ENCODE measurements around the gene SLC23A2.
"Not testable (repeated sequence)": the region's sequence is repeated elsewhere in the genome, so short reads cannot be mapped to it uniquely, and the experiment has no call there.

SLC23A2 gene

GRCh38 chr20:5008759-5009158 is 7.4 kb upstream of the SLC23A2 start:
- no peak for DNase-seq (ENCODE audit: low read depth)

GRCh38 chr20:5005326-5005725 is 4.0 kb upstream of the SLC23A2 start:
- DNase-seq (ENCODE audit: low read depth) = no peak

DNA sequence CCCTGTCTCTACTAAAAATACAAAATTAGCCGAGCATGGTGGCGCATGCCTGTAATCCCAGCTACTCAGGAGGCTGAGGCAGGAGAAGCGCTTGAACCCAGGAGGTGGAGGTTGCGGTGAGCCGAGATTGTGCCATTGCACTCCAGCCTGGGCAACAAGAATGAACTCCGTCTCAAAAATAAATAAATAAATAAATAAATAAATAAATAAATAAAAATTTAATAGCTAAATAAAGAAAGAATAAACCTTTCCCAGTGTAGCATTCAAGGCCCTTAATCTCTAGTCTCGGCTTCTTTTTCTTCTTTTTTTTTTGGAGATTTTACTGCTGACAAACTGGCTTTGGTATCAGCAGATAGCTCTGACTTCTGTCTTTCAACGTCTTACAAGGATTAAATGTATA is 3.5 kb upstream of the SLC23A2 start:
- DNase-seq (ENCODE audit: low read depth) = not testable (repeated sequence)

- DNase-seq (ENCODE audit: low read depth) = no peak
Observed at GRCh38 chr20:5003626-5004025, 2.3 kb upstream of the SLC23A2 start.

GRCh38 chr20:5002077-5002413 is 735 bp upstream of the SLC23A2 start:
- no peak for DNase-seq (ENCODE audit: low read depth)

DNA sequence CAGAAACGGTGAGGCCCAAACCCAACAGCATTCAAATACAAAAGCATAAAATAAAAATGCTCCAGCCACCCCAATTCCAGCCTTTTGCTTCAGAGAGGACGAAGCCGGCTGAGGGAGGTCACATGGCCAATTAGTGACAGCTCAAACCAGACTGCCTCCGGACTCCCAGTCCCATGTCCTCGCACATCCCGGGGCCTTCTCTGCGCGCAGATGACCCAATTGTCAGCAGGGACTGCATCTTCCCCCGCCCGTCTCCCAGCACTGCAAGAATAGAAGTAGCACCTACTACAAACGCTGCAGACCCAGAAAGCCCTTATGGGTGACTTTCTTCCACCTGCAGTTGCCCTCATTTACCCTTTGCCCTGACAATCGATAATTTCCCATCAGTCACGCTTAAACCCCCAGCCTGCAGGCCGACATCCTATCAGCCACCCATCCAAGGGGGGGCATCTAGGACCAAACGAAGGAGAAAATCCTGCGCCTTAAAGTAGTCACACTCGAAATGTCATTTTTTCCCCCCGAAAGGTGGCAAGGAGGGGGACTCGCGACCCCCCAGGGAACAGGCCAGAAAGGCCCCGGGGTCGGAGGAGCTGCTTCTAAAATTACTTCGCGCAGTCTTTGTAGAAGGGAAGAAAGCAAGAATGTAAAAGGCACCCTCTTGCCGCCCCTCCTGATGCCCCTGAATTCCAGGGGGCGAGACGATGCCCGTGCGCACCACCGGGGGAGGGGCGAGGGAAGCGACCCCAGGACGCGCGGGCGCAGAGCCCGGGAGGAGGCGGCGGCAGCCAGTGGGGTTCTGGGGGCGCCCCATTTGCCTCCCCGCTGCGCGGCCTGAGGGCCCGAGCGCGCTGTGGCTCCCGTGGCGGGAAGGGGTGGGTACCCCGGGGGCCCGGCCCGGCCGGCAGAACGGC is 792 bp downstream of the SLC23A2 start:
- no peak for DNase-seq (ENCODE audit: low read depth)

GRCh38 chr20:4999788-5000187 is 1.5 kb downstream of the SLC23A2 start:
- no peak for DNase-seq (ENCODE audit: low read depth)

DNA sequence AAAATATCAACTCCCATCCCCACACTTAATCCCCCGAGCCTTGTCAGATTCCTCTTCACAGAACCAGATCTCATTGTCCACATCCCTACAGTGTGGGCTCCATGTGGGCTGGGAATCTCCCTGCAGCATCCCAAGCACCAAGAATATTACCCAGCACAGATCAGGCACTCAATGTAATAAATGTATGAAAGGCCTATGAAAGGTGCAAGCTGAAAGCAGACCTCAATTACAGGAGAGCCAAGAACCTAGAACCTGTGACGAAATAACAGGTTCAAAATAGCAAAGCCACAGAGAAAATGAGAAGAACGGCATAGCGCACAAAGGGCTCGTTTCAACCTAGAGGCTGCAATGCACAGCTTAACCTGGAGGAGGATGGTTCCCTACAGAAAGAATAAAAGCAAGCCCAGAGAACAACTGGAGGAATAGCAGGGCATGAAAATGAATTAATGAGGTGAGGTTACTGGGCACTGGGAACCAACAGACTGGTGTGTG is 3.1 kb downstream of the SLC23A2 start:
- DNase-seq (ENCODE audit: low read depth) = no peak

GRCh38 chr20:4997222-4997621 is 4.1 kb downstream of the SLC23A2 start:
- no peak for DNase-seq (ENCODE audit: low read depth)

DNA sequence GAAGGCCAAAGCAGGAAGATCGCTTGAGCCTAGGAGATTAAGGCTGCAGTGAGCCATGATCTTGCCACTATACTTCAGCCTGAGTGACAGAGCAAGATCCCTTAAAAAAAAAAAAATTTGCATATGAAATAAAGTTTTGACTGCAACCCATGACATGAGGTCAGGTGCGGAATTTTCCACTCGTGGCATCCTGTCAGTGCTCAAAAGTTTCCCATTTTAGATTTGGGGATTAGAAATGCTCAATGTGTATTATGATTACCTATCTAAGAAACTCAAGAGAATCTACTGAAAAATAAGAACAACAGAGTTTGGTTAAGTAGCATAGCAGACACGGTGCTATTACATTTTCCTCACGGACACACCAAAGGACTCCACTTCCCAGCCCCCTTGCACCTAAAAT is 11.7 kb downstream of the SLC23A2 start:
- DNase-seq (ENCODE audit: low read depth) = no peak

GRCh38 chr20:4987130-4987529 is 14.2 kb downstream of the SLC23A2 start:
- DNase-seq (ENCODE audit: low read depth) = no peak

DNA sequence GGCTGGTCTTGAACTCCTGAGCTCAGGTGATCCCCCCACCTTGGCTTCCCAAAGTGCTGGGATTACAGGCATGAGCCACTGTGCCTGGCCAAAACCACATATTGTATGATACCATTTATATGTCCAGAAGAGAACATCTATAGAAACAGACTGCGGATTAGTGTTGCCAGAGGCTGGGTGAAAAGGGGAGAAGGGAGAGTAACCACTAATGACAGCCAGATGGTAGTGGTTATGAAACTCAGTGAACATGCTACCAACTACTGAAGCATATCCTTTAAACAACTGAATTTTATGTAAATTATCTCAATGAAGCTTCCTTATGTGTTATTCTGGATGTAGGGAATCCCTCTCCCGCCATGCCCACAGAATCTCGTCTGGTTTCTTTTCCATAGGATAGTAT is 15.7 kb downstream of the SLC23A2 start:
- DNase-seq (ENCODE audit: low read depth) = no peak

GRCh38 chr20:4982281-4982680 is 19.0 kb downstream of the SLC23A2 start:
- DNase-seq (ENCODE audit: low read depth) = no peak

- no peak for DNase-seq (ENCODE audit: low read depth)
Observed at GRCh38 chr20:4979841-4980410, 21.4 kb downstream of the SLC23A2 start.

- no peak for DNase-seq (ENCODE audit: low read depth)
Observed at GRCh38 chr20:4978050-4978918, 23.0 kb downstream of the SLC23A2 start.

- DNase-seq (ENCODE audit: low read depth) = not testable (repeated sequence)
Observed at GRCh38 chr20:4976014-4976413, 25.3 kb downstream of the SLC23A2 start.

DNA sequence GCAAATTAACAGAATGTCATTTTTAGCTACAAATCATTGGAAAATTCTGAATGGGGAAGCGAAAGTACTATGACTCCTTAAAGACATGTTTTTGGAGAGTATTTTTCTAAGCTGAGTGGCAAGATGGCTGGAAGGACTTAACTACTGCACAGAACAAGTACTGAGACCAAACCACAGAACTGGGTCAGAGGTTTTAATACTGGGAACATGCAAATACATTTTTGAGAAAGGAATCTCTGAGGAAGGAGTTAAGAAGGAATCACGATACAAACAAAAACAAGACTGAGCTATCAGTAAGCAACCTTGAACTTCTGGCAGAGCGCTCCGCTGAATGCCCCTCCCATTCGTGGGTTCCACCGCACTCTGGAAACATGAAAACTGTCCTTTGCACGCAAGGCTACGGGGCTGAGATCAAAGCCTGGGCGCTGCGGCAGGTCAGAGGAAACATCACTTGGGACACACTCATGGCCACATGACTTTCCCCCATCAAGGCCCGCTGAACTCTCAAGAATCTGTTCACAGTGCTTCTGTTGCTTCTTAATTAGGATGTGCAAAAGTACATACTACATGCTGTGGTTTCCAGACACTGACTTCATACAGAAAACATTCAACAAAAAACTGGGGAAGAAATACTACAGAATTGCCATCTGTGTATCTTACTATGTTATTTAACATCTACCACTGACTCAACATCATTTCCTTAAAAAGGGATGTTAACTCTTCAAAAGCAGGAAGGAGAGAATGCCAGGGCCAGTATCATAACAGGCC is 27.8 kb downstream of the SLC23A2 start:
- DNase-seq (ENCODE audit: low read depth) = no peak

DNA sequence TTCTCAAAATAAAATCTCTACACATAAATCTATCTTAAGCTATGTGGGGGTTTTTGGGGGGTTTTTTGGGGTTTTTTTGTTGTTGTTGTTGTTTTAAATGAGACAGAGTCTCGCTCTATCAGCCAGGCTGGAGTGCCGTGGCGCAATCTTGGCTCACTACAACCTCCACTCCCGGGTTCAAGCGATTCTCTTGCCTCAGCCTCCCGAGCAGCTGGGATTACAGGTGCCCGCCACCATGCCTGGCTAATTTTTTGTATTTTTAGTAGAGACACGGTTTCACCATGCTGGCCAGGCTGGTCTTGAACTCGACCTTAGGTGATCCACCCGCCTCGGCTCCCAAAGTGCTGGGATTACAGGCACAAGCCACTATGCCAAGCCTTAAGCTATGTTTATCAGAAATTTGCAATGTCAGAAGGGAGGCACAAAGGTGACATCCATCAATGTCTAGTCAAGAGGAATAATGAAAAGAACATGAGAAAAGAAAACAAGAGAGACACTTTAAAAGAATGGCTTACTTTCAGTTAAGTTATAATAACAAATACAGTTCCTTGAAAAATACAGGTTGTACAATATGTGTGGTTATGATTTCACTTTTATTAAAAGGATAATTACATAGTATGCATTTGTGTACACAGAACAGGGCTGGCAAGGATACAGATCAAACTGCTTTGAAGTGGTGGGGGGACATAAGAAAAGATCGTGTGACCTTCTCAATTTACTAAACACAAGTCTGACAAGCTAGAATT is 28.6 kb downstream of the SLC23A2 start:
- DNase-seq (ENCODE audit: low read depth) = no peak

GRCh38 chr20:4971064-4971463 is 30.2 kb downstream of the SLC23A2 start:
- DNase-seq (ENCODE audit: low read depth) = no peak

DNA sequence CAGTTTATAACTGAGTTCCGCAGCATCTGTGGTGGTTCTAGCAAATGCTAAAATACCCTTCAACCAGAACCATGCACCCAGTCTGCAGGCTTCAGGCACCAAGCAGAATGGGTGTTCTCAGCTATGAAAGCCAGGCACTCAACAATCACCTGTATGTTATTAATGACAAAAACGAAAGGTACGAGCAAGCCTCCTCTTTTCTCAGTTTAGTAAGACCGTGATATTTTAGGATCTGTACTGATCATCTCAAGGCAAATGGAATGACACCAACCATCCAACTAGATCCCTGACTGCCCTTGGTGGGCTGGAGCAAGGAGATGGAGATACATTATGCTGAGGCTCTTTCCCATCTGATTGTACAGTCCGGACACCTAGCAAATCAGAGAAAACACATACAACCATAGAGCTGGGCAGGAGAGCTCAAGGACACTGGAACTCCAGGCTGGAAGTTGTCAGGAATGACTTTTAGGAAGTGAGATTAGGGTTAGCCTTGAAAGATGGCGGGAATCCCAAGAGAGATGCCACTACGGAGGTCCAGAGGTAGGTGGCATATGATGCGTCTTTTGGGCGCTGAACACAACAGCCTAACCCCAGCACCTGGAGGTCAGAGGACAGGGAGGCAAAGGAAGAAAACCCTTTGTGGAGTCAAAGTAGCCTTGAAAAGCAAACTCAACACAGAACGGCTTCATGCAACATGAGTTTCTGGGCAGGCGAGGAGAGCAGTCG is 33.4 kb downstream of the SLC23A2 start:
- DNase-seq (ENCODE audit: low read depth) = no peak
